Measurements from ENCODE around the gene ARHGEF28. TPM values are rescaled to one million over a fixed set of nuclear protein-coding genes. Genes with fewer than 3 reads are reported as not detected.
A peak's percentile ranks its signal among the peaks of the same experiment; 100 is the strongest.

The ARHGEF28 gene
- polyA plus RNA-seq, 1 donor = 16.6 TPM

GRCh38 chr5:73670731-73671130 is 44.7 kb downstream of the ARHGEF28 start:
- no CpG with 5 or more reads among the region's 3 CpGs for WGBS (ENCODE audit: insufficient coverage, low lambda C conversion rate)
- H3K27me3 ChIP-seq (ENCODE audit: control insufficient read depth, insufficient read depth, low read length) = no peaks in the 10 kb centered on the region
- no peaks in the 10 kb centered on the region for H3K9me3 ChIP-seq (ENCODE audit: control insufficient read depth, low read depth, low read length)
- no peak for DNase-seq
- H3K4me1 ChIP-seq (ENCODE audit: control insufficient read depth, insufficient read depth, low read length) = peaks cover 21% of the 10 kb centered on the region
- no peaks in the 10 kb centered on the region for H3K36me3 ChIP-seq (ENCODE audit: control insufficient read depth, insufficient read depth, low read length)
- no peak overlapping the region for H3K27ac ChIP-seq (ENCODE audit: low read length)
- H3K4me3 ChIP-seq (ENCODE audit: low read length) = no peak overlapping the region

DNA sequence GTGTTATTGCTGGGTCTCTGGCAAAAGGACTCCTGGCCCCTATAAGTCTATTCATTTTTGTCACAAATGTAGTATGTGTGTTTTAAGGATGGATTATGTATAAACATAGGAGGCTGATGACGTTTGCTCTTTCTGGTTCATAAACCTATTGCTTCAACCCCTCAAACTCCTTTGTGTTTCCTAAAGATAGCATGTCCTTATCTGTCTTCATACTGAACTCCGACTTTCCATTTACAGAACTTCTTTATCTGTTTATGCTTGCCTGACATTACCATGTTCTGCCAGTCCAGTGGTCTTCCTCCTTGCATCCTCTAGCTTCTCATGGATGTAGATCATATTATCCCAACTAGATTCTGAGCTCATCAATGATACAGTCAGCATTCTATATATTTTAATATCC is 46.1 kb downstream of the ARHGEF28 start:
- Histone ChIP-seq H3K4me1 (ENCODE audit: control insufficient read depth, insufficient read depth, low read length) (peaks cover 21% of the 10 kb centered on the region), H3K27me3 (ENCODE audit: control insufficient read depth, insufficient read depth, low read length) (no peaks in the 10 kb centered on the region), H3K27ac (ENCODE audit: low read length) (peak overlapping the region; percentile 62), H3K36me3 (ENCODE audit: control insufficient read depth, insufficient read depth, low read length) (no peaks in the 10 kb centered on the region), H3K4me3 (ENCODE audit: low read length) (no peak overlapping the region), H3K9me3 (ENCODE audit: control insufficient read depth, low read depth, low read length) (no peaks in the 10 kb centered on the region)
- WGBS (ENCODE audit: insufficient coverage, low lambda C conversion rate) = 43% methylated on average over 1 of the region's 2 CpGs
- no peak for DNase-seq

DNA sequence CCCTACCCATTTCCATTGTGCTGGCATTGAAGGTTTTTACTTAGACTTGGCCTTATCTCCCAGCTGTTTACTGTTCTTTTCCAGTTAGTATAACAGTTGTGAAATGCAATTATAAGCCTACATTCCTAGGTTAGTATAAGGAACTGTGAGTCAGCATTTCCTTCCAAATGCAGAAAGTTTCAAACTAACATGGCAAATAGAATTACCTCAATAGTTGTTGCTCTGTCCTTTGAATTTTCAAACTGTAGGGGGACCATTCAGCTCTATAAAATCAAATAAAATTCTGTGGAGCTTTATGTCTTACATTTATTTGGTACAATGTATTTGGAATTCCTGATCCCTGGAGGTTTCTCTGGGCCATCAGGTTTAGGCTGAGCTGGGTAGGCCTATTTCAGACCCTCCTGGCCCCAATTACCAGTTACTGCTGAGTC is 47.2 kb downstream of the ARHGEF28 start:
- H3K36me3 ChIP-seq (ENCODE audit: control insufficient read depth, insufficient read depth, low read length) = no peaks in the 10 kb centered on the region
- peak overlapping the region; percentile 71 for H3K27ac ChIP-seq (ENCODE audit: low read length)
- peak; percentile 39 to 70 for DNase-seq
- H3K4me3 ChIP-seq (ENCODE audit: low read length) = no peak overlapping the region
- peaks cover 21% of the 10 kb centered on the region for H3K4me1 ChIP-seq (ENCODE audit: control insufficient read depth, insufficient read depth, low read length)
- H3K27me3 ChIP-seq (ENCODE audit: control insufficient read depth, insufficient read depth, low read length) = no peaks in the 10 kb centered on the region
- H3K9me3 ChIP-seq (ENCODE audit: control insufficient read depth, low read depth, low read length) = no peaks in the 10 kb centered on the region

DNA sequence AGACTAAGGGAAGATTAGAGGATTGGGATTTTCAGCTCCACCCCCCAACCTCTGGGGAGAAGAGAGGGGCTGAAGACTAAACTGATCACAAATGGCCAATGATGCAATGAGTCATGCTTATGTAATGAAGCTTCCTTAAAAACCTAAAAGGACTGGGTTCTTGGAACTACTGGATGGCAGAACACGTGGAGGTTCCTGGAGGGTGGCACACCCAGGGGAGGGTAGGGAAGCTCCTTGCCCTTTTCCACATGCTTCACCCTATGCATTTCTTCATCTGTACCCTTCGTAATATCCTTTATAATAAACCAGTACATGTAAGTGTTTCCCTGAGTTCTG is 48.6 kb downstream of the ARHGEF28 start:
- Histone ChIP-seq H3K4me1 (ENCODE audit: control insufficient read depth, insufficient read depth, low read length) (peaks cover 21% of the 10 kb centered on the region), H3K9me3 (ENCODE audit: control insufficient read depth, low read depth, low read length) (no peaks in the 10 kb centered on the region), H3K27me3 (ENCODE audit: control insufficient read depth, insufficient read depth, low read length) (no peaks in the 10 kb centered on the region), H3K4me3 (ENCODE audit: low read length) (no peak overlapping the region), H3K36me3 (ENCODE audit: control insufficient read depth, insufficient read depth, low read length) (no peaks in the 10 kb centered on the region), H3K27ac (ENCODE audit: low read length) (peak overlapping the region; percentile 71)
- WGBS (ENCODE audit: insufficient coverage, low lambda C conversion rate) = no CpG with 5 or more reads among the region's 2 CpGs
- DNase-seq = no peak

GRCh38 chr5:73678322-73678740 is 52.3 kb downstream of the ARHGEF28 start:
- DNase-seq = peak; percentile 80 to 90

DNA sequence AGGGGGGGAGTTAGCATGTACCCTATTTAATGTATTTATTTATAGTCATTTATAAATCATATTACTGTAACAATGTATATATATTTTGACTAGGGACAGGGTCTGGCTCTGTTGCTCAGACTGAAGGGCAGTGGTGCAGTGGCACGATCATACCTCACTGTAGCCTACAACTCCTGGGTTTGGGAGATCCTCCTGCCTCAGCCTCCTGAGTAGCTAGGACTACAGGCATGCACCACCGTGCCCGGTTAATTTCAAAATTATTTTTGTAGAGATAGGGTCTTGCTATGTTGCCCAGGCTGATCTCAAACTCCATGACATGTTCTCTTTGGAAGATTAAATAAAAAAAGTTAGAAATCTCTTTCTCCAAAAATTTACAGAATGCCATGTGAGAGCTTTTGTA is 52.8 kb downstream of the ARHGEF28 start:
- H3K36me3 ChIP-seq (ENCODE audit: control insufficient read depth, insufficient read depth, low read length) = no peaks in the 10 kb centered on the region
- H3K9me3 ChIP-seq (ENCODE audit: control insufficient read depth, low read depth, low read length) = no peaks in the 10 kb centered on the region
- no peak overlapping the region for H3K4me3 ChIP-seq (ENCODE audit: low read length)
- no CpG with 5 or more reads among the region's 3 CpGs for WGBS (ENCODE audit: insufficient coverage, low lambda C conversion rate)
- peaks cover 12% of the 10 kb centered on the region for H3K4me1 ChIP-seq (ENCODE audit: control insufficient read depth, insufficient read depth, low read length)
- no peaks in the 10 kb centered on the region for H3K27me3 ChIP-seq (ENCODE audit: control insufficient read depth, insufficient read depth, low read length)
- no peak for DNase-seq
- H3K27ac ChIP-seq (ENCODE audit: low read length) = peak overlapping the region; percentile 19

More at GRCh38 chr5:73678322-73678740, 52.3 kb downstream of the ARHGEF28 start:
- Histone ChIP-seq H3K36me3 (ENCODE audit: control insufficient read depth, insufficient read depth, low read length) (no peaks in the 10 kb centered on the region), H3K27ac (ENCODE audit: low read length) (peak overlapping the region; percentile 30), H3K27me3 (ENCODE audit: control insufficient read depth, insufficient read depth, low read length) (no peaks in the 10 kb centered on the region), H3K4me3 (ENCODE audit: low read length) (no peak overlapping the region), H3K9me3 (ENCODE audit: control insufficient read depth, low read depth, low read length) (no peaks in the 10 kb centered on the region), H3K4me1 (ENCODE audit: control insufficient read depth, insufficient read depth, low read length) (peaks cover 15% of the 10 kb centered on the region)
- WGBS (ENCODE audit: insufficient coverage, low lambda C conversion rate) = no CpG with 5 or more reads among the region's 4 CpGs

- no peaks in the 10 kb centered on the region for H3K9me3 ChIP-seq (ENCODE audit: control insufficient read depth, low read depth, low read length)
- no peaks in the 10 kb centered on the region for H3K36me3 ChIP-seq (ENCODE audit: control insufficient read depth, insufficient read depth, low read length)
- no peaks in the 10 kb centered on the region for H3K27me3 ChIP-seq (ENCODE audit: control insufficient read depth, insufficient read depth, low read length)
- no peak overlapping the region for H3K4me3 ChIP-seq (ENCODE audit: low read length)
- H3K27ac ChIP-seq (ENCODE audit: low read length) = no peak overlapping the region
- H3K4me1 ChIP-seq (ENCODE audit: control insufficient read depth, insufficient read depth, low read length) = no peaks in the 10 kb centered on the region
- no CpG with 5 or more reads among the region's 1 CpG for WGBS (ENCODE audit: insufficient coverage, low lambda C conversion rate)
- DNase-seq = no peak
Measured at GRCh38 chr5:73682176-73682575, 56.2 kb downstream of the ARHGEF28 start.

DNA sequence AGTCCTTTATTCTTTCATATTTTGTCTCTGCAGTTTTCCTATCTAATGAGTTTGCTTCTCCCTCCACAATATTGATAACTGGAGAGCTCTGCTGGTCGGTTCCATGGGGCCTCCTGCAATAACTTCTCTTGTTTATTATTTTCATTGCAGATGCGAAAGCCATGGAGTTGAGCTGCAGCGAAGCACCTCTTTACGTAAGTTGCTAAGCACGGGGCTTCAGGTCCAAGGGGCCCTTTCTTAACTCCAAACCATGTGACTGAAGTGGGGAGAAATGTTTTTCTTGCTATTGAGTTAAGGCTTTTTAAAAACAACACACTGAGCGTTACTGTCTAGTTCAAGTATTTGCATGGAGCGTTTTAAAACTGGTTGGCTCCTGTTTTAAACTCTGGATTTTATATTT is 58.7 kb downstream of the ARHGEF28 start:
- WGBS (ENCODE audit: insufficient coverage, low lambda C conversion rate) = 86% methylated on average over 1 of the region's 7 CpGs
- DNase-seq = no peak

GRCh38 chr5:73686912-73687311 is 60.9 kb downstream of the ARHGEF28 start:
- H3K4me3 ChIP-seq (ENCODE audit: low read length) = no peak overlapping the region
- no peak for DNase-seq
- no peaks in the 10 kb centered on the region for H3K4me1 ChIP-seq (ENCODE audit: control insufficient read depth, insufficient read depth, low read length)
- H3K27me3 ChIP-seq (ENCODE audit: control insufficient read depth, insufficient read depth, low read length) = no peaks in the 10 kb centered on the region
- H3K27ac ChIP-seq (ENCODE audit: low read length) = no peak overlapping the region
- H3K36me3 ChIP-seq (ENCODE audit: control insufficient read depth, insufficient read depth, low read length) = no peaks in the 10 kb centered on the region
- no peaks in the 10 kb centered on the region for H3K9me3 ChIP-seq (ENCODE audit: control insufficient read depth, low read depth, low read length)
- no CpG with 5 or more reads among the region's 1 CpG for WGBS (ENCODE audit: insufficient coverage, low lambda C conversion rate)

More for the DNA sequence above, 58.7 kb downstream of the ARHGEF28 start:
- H3K4me1 ChIP-seq (ENCODE audit: control insufficient read depth, insufficient read depth, low read length) = no peaks in the 10 kb centered on the region
- H3K27ac ChIP-seq (ENCODE audit: low read length) = no peak overlapping the region
- no peaks in the 10 kb centered on the region for H3K27me3 ChIP-seq (ENCODE audit: control insufficient read depth, insufficient read depth, low read length)
- H3K9me3 ChIP-seq (ENCODE audit: control insufficient read depth, low read depth, low read length) = no peaks in the 10 kb centered on the region
- H3K4me3 ChIP-seq (ENCODE audit: low read length) = no peak overlapping the region
- no peaks in the 10 kb centered on the region for H3K36me3 ChIP-seq (ENCODE audit: control insufficient read depth, insufficient read depth, low read length)

GRCh38 chr5:73687357-73687756 is 61.4 kb downstream of the ARHGEF28 start:
- DNase-seq = no peak

GRCh38 chr5:73690015-73690414 is 64.0 kb downstream of the ARHGEF28 start:
- Histone ChIP-seq H3K36me3 (ENCODE audit: control insufficient read depth, insufficient read depth, low read length) (no peaks in the 10 kb centered on the region), H3K9me3 (ENCODE audit: control insufficient read depth, low read depth, low read length) (no peaks in the 10 kb centered on the region), H3K27me3 (ENCODE audit: control insufficient read depth, insufficient read depth, low read length) (no peaks in the 10 kb centered on the region), H3K4me1 (ENCODE audit: control insufficient read depth, insufficient read depth, low read length) (peaks cover 6% of the 10 kb centered on the region), H3K4me3 (ENCODE audit: low read length) (no peak overlapping the region), H3K27ac (ENCODE audit: low read length) (no peak overlapping the region)
- no peak for DNase-seq
- 100% methylated on average over 3 of the region's 3 CpGs for WGBS (ENCODE audit: insufficient coverage, low lambda C conversion rate)

More at GRCh38 chr5:73687357-73687756, 61.4 kb downstream of the ARHGEF28 start:
- Histone ChIP-seq H3K36me3 (ENCODE audit: control insufficient read depth, insufficient read depth, low read length) (no peaks in the 10 kb centered on the region), H3K4me3 (ENCODE audit: low read length) (no peak overlapping the region), H3K27me3 (ENCODE audit: control insufficient read depth, insufficient read depth, low read length) (no peaks in the 10 kb centered on the region), H3K27ac (ENCODE audit: low read length) (no peak overlapping the region), H3K9me3 (ENCODE audit: control insufficient read depth, low read depth, low read length) (no peaks in the 10 kb centered on the region), H3K4me1 (ENCODE audit: control insufficient read depth, insufficient read depth, low read length) (no peaks in the 10 kb centered on the region)
- WGBS (ENCODE audit: insufficient coverage, low lambda C conversion rate) = no CpG with 5 or more reads among the region's 1 CpG
